Hepatocyte (in vitro differentiated cells): ENCODE measurements around the gene NLGN4X. TPM values are rescaled to one million over a fixed set of nuclear protein-coding genes. Genes with fewer than 3 reads are reported as not detected.

Source experiments
- DNase-seq: peaks from one replicate; pipeline ENCODE4 v3.0.0-alpha.2; 2016; ENCODE audit warnings: low spot score
- H2AFZ ChIP-seq: fragments of 200-600 bp; sonication (generic); 2 replicates; pipeline ENCODE4 v1.6.0; 2016; ENCODE audit warnings: antibody characterized with exemption, mild to moderate bottlenecking
- H3K27ac ChIP-seq: fragments of 200-600 bp; sonication (generic); 2 replicates; pipeline ENCODE4 v1.5.1; 2016; ENCODE audit warnings: mild to moderate bottlenecking
- H3K27me3 ChIP-seq: fragments of 200-600 bp; sonication (generic); 2 replicates; pipeline ENCODE4 v1.6.1; 2016
- H3K36me3 ChIP-seq: fragments of 200-600 bp; sonication (generic); replicated peaks from 2 replicates; pipeline ENCODE4 v1.5.1; 2016; ENCODE audit warnings: low read depth; ENCODE audit not compliant: insufficient read depth
- H3K4me1 ChIP-seq: fragments of 200-600 bp; sonication (generic); 2 replicates; pipeline ENCODE4 v1.5.1; 2016; ENCODE audit warnings: mild to moderate bottlenecking, moderate library complexity; ENCODE audit not compliant: insufficient read depth
- H3K4me2 ChIP-seq: fragments of 200-600 bp; sonication (generic); 2 replicates; pipeline ENCODE4 v1.6.0; 2016
- H3K4me3 ChIP-seq: fragments of 200-600 bp; sonication (generic); 2 replicates; pipeline ENCODE4 v1.5.1; 2016; ENCODE audit warnings: mild to moderate bottlenecking
- H3K79me2 ChIP-seq: fragments of 200-600 bp; sonication (generic); 2 replicates; pipeline ENCODE4 v1.6.0; 2017; ENCODE audit warnings: mild to moderate bottlenecking
- H3K9me2 ChIP-seq: fragments of 200-600 bp; sonication (generic); replicated peaks from 2 replicates; pipeline ENCODE4 v1.6.0; 2017; ENCODE audit warnings: mild to moderate bottlenecking; ENCODE audit not compliant: insufficient read depth
- H3K9me3 ChIP-seq: fragments of 200-600 bp; sonication (generic); 2 replicates; pipeline ENCODE4 v1.5.1; 2016; ENCODE audit warnings: low read depth, mild to moderate bottlenecking
- H4K20me1 ChIP-seq: fragments of 200-600 bp; sonication (generic); 2 replicates; pipeline ENCODE4 v1.6.0; 2016; ENCODE audit warnings: mild to moderate bottlenecking; ENCODE audit not compliant: insufficient read depth, poor library complexity, severe bottlenecking
- EZH2 ChIP-seq: fragments of 200-600 bp; sonication (generic); IDR thresholded peaks from 2 replicates; pipeline ENCODE4 v1.6.1; 2016; ENCODE audit warnings: antibody characterized with exemption, mild to moderate bottlenecking, borderline replicate concordance
- EZH2phosphoT487 ChIP-seq: fragments of 200-600 bp; sonication (generic); IDR thresholded peaks from one replicate; pipeline ENCODE4 v1.6.1; 2018; ENCODE audit warnings: antibody characterized with exemption, mild to moderate bottlenecking, low read depth, moderate library complexity; ENCODE audit not compliant: unreplicated experiment, severe bottlenecking
- WGBS: methylation state at CpG from one replicate; pipeline ENCODE4 v1.1.6; 2016; ENCODE audit warnings: low lambda C conversion rate; ENCODE audit errors: missing lambda C conversion rate; 5-methylcytosine and 5-hydroxymethylcytosine counted together
- polyA plus RNA-seq: library from polyadenylated mRNA; unstranded; fragments of >200 nt; fragmentation: Nextera tagmentation; extraction: Ambion mirVana; gene quantifications from 2 replicates; pipeline ENCODE4 v1.2.1, GENCODE V29; 2016
- small RNA-seq: library from RNA; depleted of rRNA; stranded (forward); fragments of <200 nt; gene quantifications from one replicate; pipeline ENCODE3, GENCODE V24; 2014
- total RNA-seq: library from RNA; depleted of rRNA; stranded (reverse); fragments of >200 nt; gene quantifications from 2 replicates; pipeline ENCODE4 v1.2.3, GENCODE V29; 2014
- TF ChIP-seq, protein P1 (sequence below): fragments of 200-600 bp; sonication (generic); IDR thresholded peaks from 2 replicates; pipeline ENCODE4 v1.5.1; 2016; ENCODE audit warnings: antibody characterized with exemption, mild to moderate bottlenecking; ENCODE audit not compliant: poor library complexity

Gene NLGN4X
- total and polyA plus RNA-seq, 2 experiments from 2014 or later, result 2.1 to 4.5 TPM

DNA sequence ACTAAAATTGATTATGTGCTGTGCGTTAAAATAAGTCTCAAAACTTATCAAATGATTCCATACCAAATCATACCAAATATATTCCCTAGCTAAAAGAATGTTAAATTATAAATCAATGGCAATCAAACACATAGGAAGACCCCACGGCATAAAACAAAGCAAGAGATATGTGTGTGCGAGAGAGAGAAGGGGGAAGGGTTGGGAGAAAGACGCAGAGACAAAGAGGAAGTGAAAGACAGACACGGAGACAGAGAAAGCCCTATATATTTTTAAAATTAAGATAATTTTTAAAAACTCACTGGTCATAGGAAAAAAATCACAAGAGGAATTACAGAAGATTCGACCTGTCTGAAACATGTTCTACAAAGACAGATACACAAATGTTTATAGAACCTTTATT lies 371.4 kb downstream of the NLGN4X start:
- H3K4me1 ChIP-seq, result no peaks in the 10 kb centered on the region
- WGBS, result 74% methylated on average over 6 of the region's 6 CpGs
- H3K27me3 ChIP-seq, result no peaks in the 10 kb centered on the region
- H4K20me1 ChIP-seq, result no peaks in the 10 kb centered on the region
- no peak overlapping the region for H3K27ac ChIP-seq
- H3K9me3 ChIP-seq, result no peaks in the 10 kb centered on the region
- H3K36me3 ChIP-seq, result no peaks in the 10 kb centered on the region
- H3K4me2 ChIP-seq, result no peak overlapping the region
- no peaks in the 10 kb centered on the region for H3K9me2 ChIP-seq
- TF ChIP-seq EZH2, result no peak
- TF ChIP-seq EZH2phosphoT487, result no peak
- TF ChIP-seq, protein P1, sequence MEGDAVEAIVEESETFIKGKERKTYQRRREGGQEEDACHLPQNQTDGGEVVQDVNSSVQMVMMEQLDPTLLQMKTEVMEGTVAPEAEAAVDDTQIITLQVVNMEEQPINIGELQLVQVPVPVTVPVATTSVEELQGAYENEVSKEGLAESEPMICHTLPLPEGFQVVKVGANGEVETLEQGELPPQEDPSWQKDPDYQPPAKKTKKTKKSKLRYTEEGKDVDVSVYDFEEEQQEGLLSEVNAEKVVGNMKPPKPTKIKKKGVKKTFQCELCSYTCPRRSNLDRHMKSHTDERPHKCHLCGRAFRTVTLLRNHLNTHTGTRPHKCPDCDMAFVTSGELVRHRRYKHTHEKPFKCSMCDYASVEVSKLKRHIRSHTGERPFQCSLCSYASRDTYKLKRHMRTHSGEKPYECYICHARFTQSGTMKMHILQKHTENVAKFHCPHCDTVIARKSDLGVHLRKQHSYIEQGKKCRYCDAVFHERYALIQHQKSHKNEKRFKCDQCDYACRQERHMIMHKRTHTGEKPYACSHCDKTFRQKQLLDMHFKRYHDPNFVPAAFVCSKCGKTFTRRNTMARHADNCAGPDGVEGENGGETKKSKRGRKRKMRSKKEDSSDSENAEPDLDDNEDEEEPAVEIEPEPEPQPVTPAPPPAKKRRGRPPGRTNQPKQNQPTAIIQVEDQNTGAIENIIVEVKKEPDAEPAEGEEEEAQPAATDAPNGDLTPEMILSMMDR, result no peak
- no peak for DNase-seq
- H3K4me3 ChIP-seq, result no peak overlapping the region
- no peaks in the 10 kb centered on the region for H3K79me2 ChIP-seq
- no peak overlapping the region for H2AFZ ChIP-seq

DNA sequence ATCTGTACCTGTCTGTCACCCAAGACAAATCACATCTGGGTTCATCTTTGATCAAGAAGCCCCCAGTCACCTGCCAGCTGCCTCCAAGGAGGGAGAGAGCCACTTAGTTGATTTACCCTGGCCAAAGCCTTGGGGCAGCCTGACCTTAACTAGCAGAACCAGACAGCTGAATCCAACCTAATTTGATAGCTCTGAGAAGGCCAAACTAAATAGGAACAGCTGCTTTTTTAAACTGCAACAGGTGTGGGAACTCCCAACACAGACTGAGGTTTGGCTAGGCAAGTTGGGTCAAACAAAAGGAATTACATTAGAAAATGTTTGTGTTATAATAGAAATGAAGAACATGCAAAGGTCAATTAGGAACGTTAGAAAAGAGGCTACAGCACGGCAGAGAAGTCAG lies 375.7 kb downstream of the NLGN4X start:
- Histone ChIP-seq H3K79me2 (no peaks in the 10 kb centered on the region), H3K9me3 (no peaks in the 10 kb centered on the region), H3K4me2 (no peak overlapping the region), H3K27ac (no peak overlapping the region), H3K4me1 (no peaks in the 10 kb centered on the region), H3K4me3 (no peak overlapping the region), H3K27me3 (no peaks in the 10 kb centered on the region), H3K9me2 (no peaks in the 10 kb centered on the region), H2AFZ (no peak overlapping the region), H3K36me3 (no peaks in the 10 kb centered on the region), H4K20me1 (no peaks in the 10 kb centered on the region)
- WGBS, result 80% methylated on average over 2 of the region's 2 CpGs
- TF ChIP-seq, protein P1, result no peak
- TF ChIP-seq EZH2phosphoT487 (no peak), EZH2 (no peak)
- no peak for DNase-seq

DNA sequence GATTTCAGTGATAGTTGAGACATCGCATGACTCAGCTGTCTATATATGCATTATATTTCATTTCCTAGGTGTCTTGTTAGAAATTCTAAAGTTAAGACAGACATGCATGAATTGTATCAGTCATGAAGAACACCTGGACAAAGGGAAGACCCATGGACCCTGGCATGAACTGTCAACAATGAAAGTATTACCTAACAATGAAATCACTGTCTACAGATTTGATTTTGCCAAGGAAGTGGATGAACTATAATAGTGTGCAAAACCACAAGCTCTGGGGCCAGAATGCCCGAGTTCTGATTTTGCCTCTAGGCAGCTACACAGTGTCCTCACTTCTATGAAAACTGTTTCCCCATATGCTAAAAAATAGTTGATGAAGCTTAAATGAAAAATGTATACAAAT lies 386.1 kb downstream of the NLGN4X start:
- Histone ChIP-seq H3K27me3 (no peaks in the 10 kb centered on the region), H3K9me3 (no peaks in the 10 kb centered on the region), H3K79me2 (no peaks in the 10 kb centered on the region), H4K20me1 (no peaks in the 10 kb centered on the region), H3K4me3 (no peak overlapping the region), H3K36me3 (no peaks in the 10 kb centered on the region), H2AFZ (no peak overlapping the region), H3K27ac (no peak overlapping the region), H3K9me2 (no peaks in the 10 kb centered on the region), H3K4me1 (no peaks in the 10 kb centered on the region), H3K4me2 (no peak overlapping the region)
- no peak for DNase-seq
- WGBS, result 95% methylated on average over 2 of the region's 2 CpGs
- TF ChIP-seq EZH2phosphoT487, result no peak
- TF ChIP-seq, protein P1, result no peak

Small RNAs within 50 kb of the gene (small RNA-seq; reads per million reads assigned to genes)
- not detected for gene RF00322
